KMS-11 (cell line): Measurements from ENCODE around the gene CACNG1.

Experiments used
- H2AFZ ChIP-seq: fragments of 200-600 bp; sonication (generic); 2 replicates; pipeline ENCODE4 v1.6.1; 2016; ENCODE audit warnings: antibody characterized with exemption, mixed run types, low read depth
- H3K27ac ChIP-seq: fragments of 200-600 bp; sonication (generic); 2 replicates; pipeline ENCODE4 v1.6.1; 2016; ENCODE audit warnings: mild to moderate bottlenecking, mixed run types
- H3K27me3 ChIP-seq: fragments of 200-600 bp; sonication (generic); 2 replicates; pipeline ENCODE4 v1.6.1; 2017; ENCODE audit warnings: mild to moderate bottlenecking, low read depth, mixed run types, moderate library complexity; ENCODE audit not compliant: insufficient read depth
- H3K36me3 ChIP-seq: fragments of 200-600 bp; sonication (generic); 2 replicates; pipeline ENCODE4 v1.6.1; 2017; ENCODE audit warnings: mild to moderate bottlenecking, mixed run types; ENCODE audit not compliant: insufficient read depth
- H3K4me1 ChIP-seq: fragments of 200-600 bp; sonication (generic); 2 replicates; pipeline ENCODE4 v1.6.1; 2016; ENCODE audit warnings: mild to moderate bottlenecking, low read depth, mixed run types; ENCODE audit not compliant: poor library complexity, severe bottlenecking
- H3K4me2 ChIP-seq: fragments of 200-600 bp; sonication (generic); 2 replicates; pipeline ENCODE4 v1.7.0; 2016; ENCODE audit warnings: mild to moderate bottlenecking, mixed run types
- H3K4me3 ChIP-seq: fragments of 200-600 bp; sonication (generic); IDR thresholded peaks from 2 replicates; pipeline ENCODE4 v1.6.1; 2017; ENCODE audit warnings: low read depth, low read length, mixed read lengths; ENCODE audit not compliant: insufficient read depth
- H3K79me2 ChIP-seq: fragments of 200-600 bp; sonication (generic); 2 replicates; pipeline ENCODE4 v1.6.1; 2016; ENCODE audit warnings: low read depth, mixed run types; ENCODE audit not compliant: insufficient read depth
- H3K9ac ChIP-seq: fragments of 200-600 bp; sonication (generic); 2 replicates; pipeline ENCODE4 v1.6.1; 2016; ENCODE audit warnings: mild to moderate bottlenecking, mixed run types
- H4K20me1 ChIP-seq: fragments of 200-600 bp; sonication (generic); 2 replicates; pipeline ENCODE4 v1.6.1; 2016; ENCODE audit warnings: mild to moderate bottlenecking, mixed run types; ENCODE audit not compliant: insufficient read depth
- TF ChIP-seq, protein P1 (sequence below): fragments of 200-600 bp; sonication (generic); conservative IDR thresholded peaks from 2 replicates; pipeline ENCODE4 v1.6.1; 2017; ENCODE audit warnings: low read depth, mild to moderate bottlenecking, antibody characterized with exemption, low read length, moderate library complexity, mixed read lengths

Gene CACNG1

DNA sequence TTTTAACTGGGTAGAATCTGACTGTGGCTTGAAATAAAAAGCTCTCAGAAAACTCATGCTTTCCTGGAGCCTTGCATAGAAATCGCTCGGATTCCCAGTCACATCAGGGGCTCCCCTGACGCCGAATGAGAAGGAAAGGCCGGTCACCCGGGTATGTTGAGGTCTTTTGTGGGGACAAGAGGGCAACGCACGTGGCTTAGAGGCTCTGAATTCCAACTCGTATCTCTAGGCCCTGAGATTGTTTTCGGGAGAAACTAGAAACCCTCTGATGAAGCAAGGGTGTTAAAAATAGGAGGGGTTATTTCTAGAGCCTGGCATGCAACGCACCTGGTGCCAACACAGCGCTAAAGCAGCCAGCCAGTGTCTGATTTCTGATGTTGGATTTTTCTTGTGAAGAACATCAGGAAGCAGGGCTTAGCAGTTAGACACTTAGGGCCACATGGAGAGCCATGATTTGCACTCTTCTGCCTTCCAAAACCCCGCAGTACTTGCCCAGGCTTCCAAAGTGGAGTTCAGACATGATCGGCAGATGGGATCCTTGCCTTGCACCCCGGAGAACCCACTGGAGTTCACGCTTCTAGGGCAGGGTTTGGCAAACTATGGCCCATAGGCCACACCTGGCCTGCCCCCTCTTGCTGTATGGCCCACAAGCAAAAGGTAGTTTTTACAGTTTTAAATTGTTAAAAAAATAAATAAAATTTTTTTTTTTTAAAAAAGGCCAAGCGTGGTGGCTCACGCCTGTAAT lies 12.6 kb downstream of the CACNG1 start:
- no peak overlapping the region for H2AFZ ChIP-seq
- no peak overlapping the region for H3K4me3 ChIP-seq
- TF ChIP-seq, protein P1, sequence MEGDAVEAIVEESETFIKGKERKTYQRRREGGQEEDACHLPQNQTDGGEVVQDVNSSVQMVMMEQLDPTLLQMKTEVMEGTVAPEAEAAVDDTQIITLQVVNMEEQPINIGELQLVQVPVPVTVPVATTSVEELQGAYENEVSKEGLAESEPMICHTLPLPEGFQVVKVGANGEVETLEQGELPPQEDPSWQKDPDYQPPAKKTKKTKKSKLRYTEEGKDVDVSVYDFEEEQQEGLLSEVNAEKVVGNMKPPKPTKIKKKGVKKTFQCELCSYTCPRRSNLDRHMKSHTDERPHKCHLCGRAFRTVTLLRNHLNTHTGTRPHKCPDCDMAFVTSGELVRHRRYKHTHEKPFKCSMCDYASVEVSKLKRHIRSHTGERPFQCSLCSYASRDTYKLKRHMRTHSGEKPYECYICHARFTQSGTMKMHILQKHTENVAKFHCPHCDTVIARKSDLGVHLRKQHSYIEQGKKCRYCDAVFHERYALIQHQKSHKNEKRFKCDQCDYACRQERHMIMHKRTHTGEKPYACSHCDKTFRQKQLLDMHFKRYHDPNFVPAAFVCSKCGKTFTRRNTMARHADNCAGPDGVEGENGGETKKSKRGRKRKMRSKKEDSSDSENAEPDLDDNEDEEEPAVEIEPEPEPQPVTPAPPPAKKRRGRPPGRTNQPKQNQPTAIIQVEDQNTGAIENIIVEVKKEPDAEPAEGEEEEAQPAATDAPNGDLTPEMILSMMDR: no peak
- no peaks in the 10 kb centered on the region for H3K79me2 ChIP-seq
- H3K27me3 ChIP-seq: no peaks in the 10 kb centered on the region
- H3K36me3 ChIP-seq: no peaks in the 10 kb centered on the region
- no peaks in the 10 kb centered on the region for H3K4me1 ChIP-seq
- H4K20me1 ChIP-seq: no peaks in the 10 kb centered on the region
- H3K9ac ChIP-seq: no peak overlapping the region
- H3K27ac ChIP-seq: no peak overlapping the region
- no peak overlapping the region for H3K4me2 ChIP-seq

DNA sequence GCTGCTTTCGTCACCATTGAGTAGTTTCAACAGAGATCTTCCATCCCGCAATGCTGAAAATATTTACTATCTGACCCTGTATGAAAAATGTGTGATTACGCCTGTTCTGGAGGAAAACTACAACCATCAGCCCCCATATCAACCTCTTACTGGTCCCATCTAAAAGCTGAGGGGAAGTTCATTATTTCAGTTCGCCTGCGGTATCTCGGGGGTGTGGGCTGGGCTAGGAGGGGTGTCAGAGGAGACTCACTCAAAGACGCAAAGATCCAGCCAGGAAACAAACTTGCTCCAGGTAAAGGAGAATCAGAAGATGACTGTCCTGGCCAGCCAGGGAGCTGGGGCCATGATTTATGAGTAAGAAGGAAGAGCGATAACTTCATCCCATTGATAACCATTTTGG lies 13.7 kb downstream of the CACNG1 start:
- no peak overlapping the region for H3K9ac ChIP-seq
- H2AFZ ChIP-seq: no peak overlapping the region
- TF ChIP-seq, protein P1: no peak
- H4K20me1 ChIP-seq: no peaks in the 10 kb centered on the region
- no peaks in the 10 kb centered on the region for H3K36me3 ChIP-seq
- H3K79me2 ChIP-seq: no peaks in the 10 kb centered on the region
- H3K27me3 ChIP-seq: no peaks in the 10 kb centered on the region
- no peak overlapping the region for H3K4me2 ChIP-seq
- no peaks in the 10 kb centered on the region for H3K4me1 ChIP-seq
- H3K27ac ChIP-seq: no peak overlapping the region
- no peak overlapping the region for H3K4me3 ChIP-seq

DNA sequence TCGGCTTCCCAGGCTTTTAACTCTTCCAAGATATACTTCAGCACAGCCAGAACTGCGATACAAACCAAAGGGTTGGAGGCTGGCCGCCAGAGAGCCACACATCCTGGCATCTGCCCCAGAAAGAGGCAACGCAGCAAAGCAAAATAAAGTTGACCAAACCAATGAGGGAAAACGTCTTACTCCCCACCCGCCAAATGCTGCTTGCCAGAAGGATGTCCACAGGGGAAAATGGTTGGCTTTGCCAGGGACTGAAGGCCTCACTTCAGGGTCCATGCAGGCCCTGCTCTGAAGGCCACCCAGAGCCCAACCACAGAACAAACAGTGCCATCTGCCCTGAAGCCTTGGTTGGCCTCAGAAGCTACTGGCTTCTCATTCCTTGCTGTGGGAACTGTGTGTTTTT lies 15.0 kb downstream of the CACNG1 start:
- Histone ChIP-seq H3K79me2 (no peaks in the 10 kb centered on the region), H3K4me2 (no peak overlapping the region), H2AFZ (no peak overlapping the region)

DNA sequence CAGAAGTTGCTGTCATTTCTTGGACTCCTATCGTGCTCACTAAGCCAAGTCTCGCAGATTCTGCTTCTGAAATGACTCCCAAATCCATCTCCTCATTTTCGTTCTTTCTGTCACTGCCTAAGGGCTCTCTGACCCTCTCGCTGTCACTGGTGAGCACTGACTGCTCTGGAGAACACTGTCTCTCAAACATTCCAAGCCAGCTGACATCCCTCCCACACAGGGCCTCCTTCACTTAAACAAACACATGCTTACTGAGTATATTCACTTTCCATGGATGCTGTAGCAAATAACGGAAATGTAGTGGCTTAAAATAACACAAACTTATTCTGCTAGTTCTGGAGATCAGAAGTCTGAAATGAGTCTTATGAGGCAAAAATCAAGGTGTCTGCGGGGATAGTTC lies 18.8 kb downstream of the CACNG1 start:
- H3K4me3 ChIP-seq: no peak overlapping the region
- H3K27ac ChIP-seq: no peak overlapping the region
- TF ChIP-seq, protein P1: no peak
- no peaks in the 10 kb centered on the region for H3K36me3 ChIP-seq
- H3K9ac ChIP-seq: no peak overlapping the region
- H2AFZ ChIP-seq: no peak overlapping the region
- H3K27me3 ChIP-seq: no peaks in the 10 kb centered on the region
- H3K4me2 ChIP-seq: no peak overlapping the region
- no peaks in the 10 kb centered on the region for H4K20me1 ChIP-seq
- no peaks in the 10 kb centered on the region for H3K79me2 ChIP-seq
- H3K4me1 ChIP-seq: no peaks in the 10 kb centered on the region

More for the DNA sequence above, 15.0 kb downstream of the CACNG1 start:
- no peak overlapping the region for H3K27ac ChIP-seq
- no peaks in the 10 kb centered on the region for H4K20me1 ChIP-seq
- no peak overlapping the region for H3K9ac ChIP-seq
- no peaks in the 10 kb centered on the region for H3K36me3 ChIP-seq
- H3K4me1 ChIP-seq: no peaks in the 10 kb centered on the region
- TF ChIP-seq, protein P1: no peak
- no peak overlapping the region for H3K4me3 ChIP-seq
- H3K27me3 ChIP-seq: no peaks in the 10 kb centered on the region
